Ishikawa (cell line): ENCODE data around the gene DCAF6.

Experiments
- EGR1 ChIP-seq: IDR thresholded peaks from 2 replicates; pipeline ENCODE4 v1.6.1; 2012
- EP300 ChIP-seq: IDR thresholded peaks from 2 replicates; pipeline ENCODE4 v1.6.1; 2012; ENCODE audit warnings: borderline replicate concordance
- FOXM1 ChIP-seq: IDR thresholded peaks from 2 replicates; pipeline ENCODE4 v1.6.1; 2012; ENCODE audit warnings: low read depth, borderline replicate concordance
- NFIC ChIP-seq: IDR thresholded peaks from 2 replicates; pipeline ENCODE4 v1.6.1; 2012
- RAD21 ChIP-seq: IDR thresholded peaks from 2 replicates; pipeline ENCODE4 v1.6.1; 2012; ENCODE audit warnings: low read depth
- TAF1 ChIP-seq: IDR thresholded peaks from 2 replicates; pipeline ENCODE4 v1.6.1; 2012; ENCODE audit warnings: low read depth, mild to moderate bottlenecking
- TCF12 ChIP-seq: IDR thresholded peaks from 2 replicates; pipeline ENCODE4 v1.6.1; 2012; ENCODE audit warnings: low read depth
- TEAD4 ChIP-seq: IDR thresholded peaks from 2 replicates; pipeline ENCODE4 v1.6.1; 2012
- YY1 ChIP-seq: IDR thresholded peaks from 2 replicates; pipeline ENCODE4 v1.6.1; 2012; ENCODE audit warnings: low read depth
- ZBTB7A ChIP-seq: IDR thresholded peaks from 2 replicates; pipeline ENCODE4 v1.6.1; 2012; ENCODE audit warnings: low read depth
- TF ChIP-seq, protein P1 (sequence below): IDR thresholded peaks from 2 replicates; pipeline ENCODE4 v1.6.1; 2012; ENCODE audit warnings: low read depth, mild to moderate bottlenecking
- TF ChIP-seq, protein P2 (sequence below): IDR thresholded peaks from 2 replicates; pipeline ENCODE4 v1.6.1; 2012
- TF ChIP-seq, protein P3 (sequence below): IDR thresholded peaks from 2 replicates; pipeline ENCODE4 v1.6.1; 2012

DNA sequence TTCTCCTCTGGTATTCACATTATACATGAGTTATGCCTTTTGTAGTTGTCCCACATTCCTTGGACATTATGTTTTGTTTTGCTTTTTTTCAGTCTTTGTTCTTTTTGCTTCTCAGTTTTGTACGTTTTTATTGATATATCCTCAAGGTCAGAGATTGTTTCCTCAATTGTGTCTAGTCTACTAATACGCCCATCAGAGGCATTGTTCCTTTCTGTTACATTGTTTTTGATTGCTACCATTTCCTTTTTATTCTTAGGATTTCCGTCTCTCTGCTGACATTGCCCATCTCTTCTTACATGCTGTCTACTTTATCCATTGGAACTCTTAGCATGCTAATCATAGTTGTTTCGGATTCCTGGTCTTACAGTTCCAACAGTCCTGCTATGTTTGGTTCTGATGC lies 28.2 kb downstream of the DCAF6 start:
- TF ChIP-seq YY1 (no peak), TAF1 (no peak), NFIC (no peak), TEAD4 (no peak), TCF12 (no peak), ZBTB7A (no peak), EGR1 (no peak), RAD21 (no peak), EP300 (no peak), FOXM1 (no peak)
- TF ChIP-seq, protein P1, sequence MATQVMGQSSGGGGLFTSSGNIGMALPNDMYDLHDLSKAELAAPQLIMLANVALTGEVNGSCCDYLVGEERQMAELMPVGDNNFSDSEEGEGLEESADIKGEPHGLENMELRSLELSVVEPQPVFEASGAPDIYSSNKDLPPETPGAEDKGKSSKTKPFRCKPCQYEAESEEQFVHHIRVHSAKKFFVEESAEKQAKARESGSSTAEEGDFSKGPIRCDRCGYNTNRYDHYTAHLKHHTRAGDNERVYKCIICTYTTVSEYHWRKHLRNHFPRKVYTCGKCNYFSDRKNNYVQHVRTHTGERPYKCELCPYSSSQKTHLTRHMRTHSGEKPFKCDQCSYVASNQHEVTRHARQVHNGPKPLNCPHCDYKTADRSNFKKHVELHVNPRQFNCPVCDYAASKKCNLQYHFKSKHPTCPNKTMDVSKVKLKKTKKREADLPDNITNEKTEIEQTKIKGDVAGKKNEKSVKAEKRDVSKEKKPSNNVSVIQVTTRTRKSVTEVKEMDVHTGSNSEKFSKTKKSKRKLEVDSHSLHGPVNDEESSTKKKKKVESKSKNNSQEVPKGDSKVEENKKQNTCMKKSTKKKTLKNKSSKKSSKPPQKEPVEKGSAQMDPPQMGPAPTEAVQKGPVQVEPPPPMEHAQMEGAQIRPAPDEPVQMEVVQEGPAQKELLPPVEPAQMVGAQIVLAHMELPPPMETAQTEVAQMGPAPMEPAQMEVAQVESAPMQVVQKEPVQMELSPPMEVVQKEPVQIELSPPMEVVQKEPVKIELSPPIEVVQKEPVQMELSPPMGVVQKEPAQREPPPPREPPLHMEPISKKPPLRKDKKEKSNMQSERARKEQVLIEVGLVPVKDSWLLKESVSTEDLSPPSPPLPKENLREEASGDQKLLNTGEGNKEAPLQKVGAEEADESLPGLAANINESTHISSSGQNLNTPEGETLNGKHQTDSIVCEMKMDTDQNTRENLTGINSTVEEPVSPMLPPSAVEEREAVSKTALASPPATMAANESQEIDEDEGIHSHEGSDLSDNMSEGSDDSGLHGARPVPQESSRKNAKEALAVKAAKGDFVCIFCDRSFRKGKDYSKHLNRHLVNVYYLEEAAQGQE, result no peak
- TF ChIP-seq, protein P2, sequence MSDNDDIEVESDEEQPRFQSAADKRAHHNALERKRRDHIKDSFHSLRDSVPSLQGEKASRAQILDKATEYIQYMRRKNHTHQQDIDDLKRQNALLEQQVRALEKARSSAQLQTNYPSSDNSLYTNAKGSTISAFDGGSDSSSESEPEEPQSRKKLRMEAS, result no peak
- TF ChIP-seq, protein P3, sequence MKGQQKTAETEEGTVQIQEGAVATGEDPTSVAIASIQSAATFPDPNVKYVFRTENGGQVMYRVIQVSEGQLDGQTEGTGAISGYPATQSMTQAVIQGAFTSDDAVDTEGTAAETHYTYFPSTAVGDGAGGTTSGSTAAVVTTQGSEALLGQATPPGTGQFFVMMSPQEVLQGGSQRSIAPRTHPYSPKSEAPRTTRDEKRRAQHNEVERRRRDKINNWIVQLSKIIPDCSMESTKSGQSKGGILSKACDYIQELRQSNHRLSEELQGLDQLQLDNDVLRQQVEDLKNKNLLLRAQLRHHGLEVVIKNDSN, result no peak
